ENCODE measurements around the gene ZNF672. TPM values are rescaled to one million over a fixed set of nuclear protein-coding genes. Genes with fewer than 3 reads are reported as not detected.
"Not testable (repeated sequence)": the region's sequence is repeated elsewhere in the genome, so short reads cannot be mapped to it uniquely, and the experiment has no call there.

Gene ZNF672
- total RNA-seq, 2 donors from 2014 or later, result 42.2 to 47.6 TPM

DNA sequence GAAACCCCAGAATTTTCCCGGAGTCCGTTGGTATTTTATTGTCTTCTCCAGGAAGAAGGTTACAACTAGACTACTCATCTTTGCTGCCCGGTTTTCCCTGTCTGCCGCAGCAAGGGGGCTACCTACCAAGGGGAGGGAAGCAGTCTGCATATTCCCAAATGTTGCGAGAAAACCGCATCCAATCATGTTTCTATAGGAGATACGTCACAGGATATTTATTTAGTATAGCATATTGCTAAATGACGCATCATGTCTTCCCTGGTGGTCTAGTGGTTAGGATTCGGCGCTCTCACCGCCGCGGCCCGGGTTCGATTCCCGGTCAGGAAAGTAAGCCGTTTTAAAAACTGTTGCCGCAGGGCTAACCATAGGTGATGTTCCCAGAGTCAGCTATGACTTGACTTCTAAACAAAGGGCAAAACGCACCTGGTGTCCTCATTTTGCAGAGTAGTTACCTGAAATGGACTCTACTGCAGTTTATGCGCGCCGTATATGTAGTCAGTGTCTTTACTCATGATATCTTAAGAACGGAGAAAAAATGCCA lies 36.0 kb downstream of the ZNF672 start:
- peak; percentile 69 to 73 for ATAC-seq (replicated peaks in 1 of 2)
- Mint-ChIP-seq H3K27me3 (ENCODE audit: low read depth) (no peaks in the 10 kb centered on the region), H3K4me1 (ENCODE audit: low read depth) (peaks cover 26% of the 10 kb centered on the region), H3K36me3 (ENCODE audit: insufficient read depth in 2 of 2) (peaks cover 0 to 7% of the 10 kb centered on the region in 2 donors), H3K9me3 (no peaks in the 10 kb centered on the region), H3K4me3 (peak overlapping the region; percentile 91 to 99), H3K27ac (peak overlapping the region; percentile 100)
- DNase-seq, result peak; percentile 73 to 88

DNA sequence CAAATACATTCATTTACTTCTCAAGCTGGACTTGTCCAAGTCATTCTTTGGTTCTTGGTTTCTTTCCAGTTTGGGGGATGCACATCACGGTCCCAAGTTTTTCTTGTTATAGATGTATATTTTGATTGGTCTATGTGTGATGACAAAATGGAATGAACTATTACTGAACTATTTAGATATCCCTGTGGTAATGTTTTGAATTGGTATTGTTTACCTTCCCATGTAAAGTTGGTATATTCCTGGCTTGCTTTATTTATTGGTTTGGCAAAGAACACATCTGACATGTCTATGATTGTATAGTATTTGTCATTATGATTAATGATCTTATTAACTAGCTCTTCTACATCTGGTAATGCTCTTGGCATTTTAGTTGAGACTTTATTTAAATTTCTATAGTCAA lies 43.2 kb downstream of the ZNF672 start:
- Mint-ChIP-seq H3K27ac (no peak overlapping the region), H3K4me3 (no peak overlapping the region), H3K9me3 (no peaks in the 10 kb centered on the region), H3K36me3 (ENCODE audit: insufficient read depth in 2 of 2) (no peaks in the 10 kb centered on the region), H3K4me1 (ENCODE audit: low read depth) (no peaks in the 10 kb centered on the region), H3K27me3 (ENCODE audit: low read depth) (peaks cover 6% of the 10 kb centered on the region)
- DNase-seq, result no peak
- no peak for ATAC-seq (replicated peaks in 1 of 2)

DNA sequence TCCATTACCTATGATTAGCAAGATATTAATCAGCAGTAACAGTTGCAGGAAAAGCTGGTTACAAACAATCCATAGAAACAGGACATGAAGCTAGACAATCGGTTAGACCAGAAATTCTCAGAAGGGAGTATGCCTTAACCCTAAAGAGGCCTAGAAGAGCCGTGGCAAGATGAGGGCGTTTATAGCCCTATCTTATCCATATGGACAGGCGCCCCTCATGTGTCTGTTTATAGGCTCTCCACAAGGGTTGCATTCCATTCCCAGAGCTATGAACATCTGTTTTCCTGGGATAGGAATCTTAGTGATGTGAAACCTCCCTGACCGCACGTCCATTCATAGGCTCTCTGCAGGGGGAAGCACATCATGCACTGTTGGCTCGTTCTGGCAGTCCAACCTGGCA lies 44.4 kb downstream of the ZNF672 start:
- H3K9me3 Mint-ChIP-seq, H3K4me3 Mint-ChIP-seq: not testable (repeated sequence)

DNA sequence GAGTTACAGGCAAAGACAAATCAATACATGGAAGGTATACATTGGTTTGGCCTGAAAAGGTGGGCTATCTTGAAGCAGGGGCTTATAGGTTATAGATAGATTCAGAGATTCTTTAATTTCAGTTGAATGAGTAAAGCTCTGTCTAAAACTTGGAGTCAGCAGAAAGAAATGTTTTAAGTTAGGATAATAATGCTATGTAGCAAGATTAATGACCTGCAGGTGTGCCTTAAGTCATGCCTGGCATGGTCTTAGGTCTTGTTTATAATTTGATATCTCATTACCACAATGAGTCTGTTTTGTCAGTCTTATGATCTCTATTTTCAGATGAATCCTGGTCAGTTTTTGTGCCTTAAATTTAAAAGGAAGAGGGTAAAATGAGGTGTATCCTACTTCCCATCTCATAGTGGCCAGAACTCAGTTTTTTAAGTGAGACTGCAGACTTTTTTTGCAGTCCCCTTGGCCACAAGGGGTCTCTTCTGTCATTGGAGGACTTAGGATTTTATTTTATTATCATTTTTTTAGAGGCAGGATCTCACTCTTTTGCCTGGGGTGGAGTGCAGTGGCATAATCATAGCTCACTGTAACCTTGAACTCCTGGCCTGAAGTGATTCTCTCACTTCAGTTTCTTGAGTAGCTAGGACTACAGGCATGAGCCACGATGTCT lies 46.7 kb downstream of the ZNF672 start:
- Mint-ChIP-seq H3K9me3 (no peaks in the 10 kb centered on the region), H3K4me3 (no peak overlapping the region), H3K36me3 (ENCODE audit: insufficient read depth in 2 of 2) (no peaks in the 10 kb centered on the region), H3K27me3 (ENCODE audit: low read depth) (peaks cover 6% of the 10 kb centered on the region), H3K27ac (no peak overlapping the region), H3K4me1 (ENCODE audit: low read depth) (no peaks in the 10 kb centered on the region)
- no peak for ATAC-seq (replicated peaks in 1 of 2)
- no peak for DNase-seq

More for the DNA sequence above, 44.4 kb downstream of the ZNF672 start:
- H3K27ac Mint-ChIP-seq; H3K4me1 Mint-ChIP-seq (ENCODE audit: low read depth); DNase-seq; H3K36me3 Mint-ChIP-seq (ENCODE audit: insufficient read depth in 2 of 2); H3K27me3 Mint-ChIP-seq (ENCODE audit: low read depth); ATAC-seq (replicated peaks in 1 of 2): not testable (repeated sequence)

DNA sequence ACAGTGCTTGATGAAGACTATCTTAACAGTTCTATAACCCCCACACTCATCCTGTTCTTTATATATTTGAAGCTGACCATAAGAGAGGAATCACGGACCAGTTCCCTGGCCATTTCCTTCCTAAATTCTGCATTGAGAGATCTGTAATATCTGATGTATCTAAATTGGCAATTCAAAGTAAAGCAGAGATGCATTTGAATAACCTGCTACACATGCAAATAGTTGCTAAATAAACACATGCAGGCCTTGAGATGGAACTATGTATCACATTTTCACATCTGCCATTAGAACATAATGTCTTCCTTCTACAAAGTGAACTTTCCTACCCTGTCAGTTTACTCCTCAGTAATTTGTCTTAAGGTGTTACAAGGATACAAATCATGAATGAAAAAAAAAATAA lies 47.6 kb downstream of the ZNF672 start:
- Mint-ChIP-seq H3K36me3 (ENCODE audit: insufficient read depth in 2 of 2) (no peaks in the 10 kb centered on the region), H3K9me3 (no peaks in the 10 kb centered on the region), H3K27me3 (ENCODE audit: low read depth) (peaks cover 12% of the 10 kb centered on the region), H3K4me3 (no peak overlapping the region), H3K4me1 (ENCODE audit: low read depth) (no peaks in the 10 kb centered on the region), H3K27ac (peak overlapping the region; percentile 4)
- no peak for DNase-seq
- no peak for ATAC-seq (replicated peaks in 1 of 2)

DNA sequence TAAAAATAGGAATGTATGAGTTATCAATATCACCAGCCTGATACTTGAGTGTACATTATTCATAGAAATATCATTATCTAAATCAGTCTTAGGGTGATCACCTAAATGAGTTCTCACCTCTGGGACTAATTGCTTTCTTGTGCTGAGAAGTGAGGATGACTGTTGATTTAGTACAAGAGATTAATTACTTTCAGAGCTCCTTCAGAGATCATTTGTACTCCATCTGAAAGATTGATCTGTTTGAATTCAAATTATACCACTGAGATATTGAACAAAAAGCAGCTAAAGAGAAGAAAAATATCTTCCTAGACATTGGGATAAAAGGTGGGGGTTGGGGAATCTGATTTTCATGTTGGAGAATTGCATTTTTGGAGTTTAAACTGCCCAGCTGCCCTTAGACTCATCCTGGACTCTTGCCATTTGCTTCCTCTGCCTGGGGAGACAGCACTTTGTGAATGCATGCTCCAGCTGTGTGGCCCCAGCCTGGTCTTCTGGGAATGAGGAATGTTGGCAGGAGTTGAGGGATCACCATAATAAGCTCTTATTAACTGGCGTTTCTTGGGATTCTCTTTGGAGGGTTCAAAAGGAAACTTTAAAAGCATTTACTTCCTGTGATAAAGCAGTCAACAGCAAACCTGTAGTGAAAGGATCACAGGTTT lies 48.3 kb downstream of the ZNF672 start:
- Mint-ChIP-seq H3K36me3 (ENCODE audit: insufficient read depth in 2 of 2) (no peaks in the 10 kb centered on the region), H3K27me3 (ENCODE audit: low read depth) (peaks cover 18% of the 10 kb centered on the region), H3K27ac (no peak overlapping the region), H3K4me3 (no peak overlapping the region), H3K4me1 (ENCODE audit: low read depth) (no peaks in the 10 kb centered on the region), H3K9me3 (no peaks in the 10 kb centered on the region)
- DNase-seq (no peak), ATAC-seq (replicated peaks in 1 of 2) (no peak)

DNA sequence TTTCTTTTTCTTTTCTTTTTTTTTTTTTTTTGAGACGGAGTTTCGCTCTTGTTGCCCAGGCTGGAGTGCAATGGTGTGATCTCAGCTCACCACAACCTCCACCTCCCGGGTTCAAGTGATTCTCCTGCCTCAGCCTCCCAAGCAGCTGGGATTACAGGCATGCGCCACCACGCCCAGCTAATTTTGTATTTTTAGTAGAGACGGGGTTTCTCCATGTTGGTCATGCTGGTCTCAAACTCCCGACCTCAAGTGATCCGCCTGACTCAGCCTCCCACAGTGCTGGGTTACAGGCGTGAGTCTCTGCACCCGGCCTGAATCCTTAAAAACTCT lies 51.9 kb downstream of the ZNF672 start:
- H3K27me3 Mint-ChIP-seq (ENCODE audit: low read depth), result peaks cover 18% of the 10 kb centered on the region
- H3K36me3 Mint-ChIP-seq (ENCODE audit: insufficient read depth in 2 of 2); H3K4me3 Mint-ChIP-seq; H3K9me3 Mint-ChIP-seq; H3K27ac Mint-ChIP-seq; H3K4me1 Mint-ChIP-seq (ENCODE audit: low read depth); ATAC-seq (replicated peaks in 1 of 2); DNase-seq: not testable (repeated sequence)

DNA sequence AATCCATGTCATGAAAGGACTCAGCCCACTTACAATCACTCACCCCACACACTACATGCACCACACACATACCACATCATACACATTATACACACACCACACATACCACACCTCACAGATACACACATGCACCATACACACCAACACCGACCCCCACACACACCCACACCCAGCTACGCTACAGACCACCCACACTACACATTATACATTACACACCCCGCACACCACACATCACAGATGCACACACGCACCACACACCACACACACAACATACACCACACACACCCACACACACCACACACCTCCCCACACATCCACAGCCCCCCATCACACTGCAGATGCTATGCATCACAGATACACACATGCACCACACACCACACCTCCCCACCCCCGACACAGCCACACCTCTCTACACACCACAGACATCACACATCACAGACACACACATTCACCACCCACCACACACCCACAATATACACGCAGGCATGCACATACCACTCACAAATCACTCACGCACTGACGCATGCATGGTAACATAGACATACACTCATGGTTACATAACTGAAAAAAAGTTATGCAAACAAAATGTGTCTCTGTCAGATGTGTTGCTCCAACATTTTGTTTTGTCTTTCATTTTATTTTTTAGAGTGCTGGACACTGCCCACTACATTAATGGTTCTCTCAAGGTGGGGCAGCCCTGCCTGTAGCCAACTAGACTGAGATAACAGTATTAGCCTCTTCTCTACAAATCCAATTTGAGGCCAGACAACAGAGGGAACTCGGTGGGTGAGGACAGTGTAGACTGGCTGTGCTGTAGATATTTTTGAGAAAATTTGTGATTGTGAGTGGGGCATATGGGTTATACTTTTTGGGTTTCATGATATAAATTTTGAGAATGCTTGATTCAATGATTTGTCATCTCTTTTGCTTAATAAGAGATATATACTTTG lies 52.8 kb downstream of the ZNF672 start:
- peaks cover 20% of the 10 kb centered on the region for H3K27me3 Mint-ChIP-seq (ENCODE audit: low read depth)
- no peak for ATAC-seq (replicated peaks in 1 of 2)

DNA sequence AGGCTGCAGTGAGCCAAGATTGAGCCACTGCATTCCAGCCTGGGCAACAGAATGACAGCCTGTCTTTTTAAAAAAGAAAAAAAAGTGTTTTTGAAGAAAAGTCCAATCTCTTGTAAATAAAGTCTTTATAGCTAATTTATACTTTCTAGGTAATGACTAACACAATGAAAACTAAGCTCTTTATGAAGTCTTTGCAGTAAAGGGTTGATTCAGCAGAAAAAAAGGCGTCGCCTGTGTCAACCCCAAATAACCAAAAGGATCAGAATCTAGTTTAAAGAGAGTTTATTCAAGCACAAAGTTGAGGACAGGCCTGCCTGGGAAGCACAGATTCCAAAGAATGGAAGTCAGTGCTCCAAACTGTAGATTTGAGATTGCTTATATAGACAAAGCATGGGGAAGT lies 53.7 kb downstream of the ZNF672 start:
- ATAC-seq (replicated peaks in 1 of 2), result no peak
- Mint-ChIP-seq H3K27me3 (ENCODE audit: low read depth) (peaks cover 28% of the 10 kb centered on the region), H3K36me3 (ENCODE audit: insufficient read depth in 2 of 2) (no peaks in the 10 kb centered on the region), H3K4me1 (ENCODE audit: low read depth) (no peaks in the 10 kb centered on the region), H3K27ac (no peak overlapping the region), H3K9me3 (no peaks in the 10 kb centered on the region), H3K4me3 (no peak overlapping the region)
- no peak for DNase-seq

More for the DNA sequence above, 52.8 kb downstream of the ZNF672 start:
- Mint-ChIP-seq H3K4me3 (no peak overlapping the region), H3K27ac (no peak overlapping the region), H3K36me3 (ENCODE audit: insufficient read depth in 2 of 2) (no peaks in the 10 kb centered on the region), H3K9me3 (no peaks in the 10 kb centered on the region), H3K4me1 (ENCODE audit: low read depth) (no peaks in the 10 kb centered on the region)
- DNase-seq, result no peak

DNA sequence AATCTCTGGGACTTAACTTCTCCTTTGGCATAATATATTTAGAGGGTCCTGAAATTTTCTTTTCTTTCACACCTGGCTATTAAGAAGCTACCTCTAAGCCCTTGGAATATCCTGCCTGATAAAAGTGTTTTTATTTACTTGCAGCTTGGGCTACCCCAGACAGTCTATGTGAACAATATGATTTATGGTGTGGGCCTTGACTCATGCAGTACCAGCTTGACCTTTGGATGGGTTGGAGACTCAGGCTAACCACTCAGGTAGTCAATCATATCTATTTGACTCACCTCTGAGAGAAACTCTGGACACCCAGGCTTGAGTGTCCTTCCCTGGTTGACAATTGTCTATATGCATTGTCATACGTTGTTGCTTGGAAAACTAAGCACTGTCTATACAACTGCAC lies 54.6 kb downstream of the ZNF672 start:
- ATAC-seq (replicated peaks in 1 of 2) (no peak), DNase-seq (no peak)
- Mint-ChIP-seq H3K4me1 (ENCODE audit: low read depth) (no peaks in the 10 kb centered on the region), H3K36me3 (ENCODE audit: insufficient read depth in 2 of 2) (no peaks in the 10 kb centered on the region), H3K27ac (no peak overlapping the region), H3K27me3 (ENCODE audit: low read depth) (peaks cover 28% of the 10 kb centered on the region), H3K4me3 (no peak overlapping the region), H3K9me3 (no peaks in the 10 kb centered on the region)

DNA sequence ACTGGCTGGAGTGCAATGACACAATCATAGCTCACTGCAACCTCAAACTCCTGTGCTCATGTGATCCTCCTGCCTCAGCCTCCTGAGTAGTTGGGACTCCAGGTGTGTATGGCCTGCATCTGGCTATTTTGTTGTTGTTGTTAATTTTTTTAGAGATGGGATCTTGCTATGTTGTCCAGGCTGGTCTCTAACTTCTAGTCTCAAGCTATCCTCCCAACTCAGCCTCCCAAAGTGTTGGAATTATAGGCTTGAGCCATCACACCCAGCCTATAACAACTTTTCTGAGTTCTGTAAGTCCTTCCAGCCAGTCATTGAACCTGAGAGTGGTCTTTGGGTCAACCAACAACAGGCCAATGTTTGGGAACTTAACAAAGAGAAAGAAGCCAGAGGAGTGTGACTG lies 56.8 kb downstream of the ZNF672 start:
- H3K4me1 Mint-ChIP-seq (ENCODE audit: low read depth), result no peaks in the 10 kb centered on the region
- peaks cover 35% of the 10 kb centered on the region for H3K27me3 Mint-ChIP-seq (ENCODE audit: low read depth)
- no peaks in the 10 kb centered on the region for H3K9me3 Mint-ChIP-seq
- no peaks in the 10 kb centered on the region for H3K36me3 Mint-ChIP-seq (ENCODE audit: insufficient read depth in 2 of 2)
- no peak overlapping the region for H3K27ac Mint-ChIP-seq
- DNase-seq, result no peak
- no peak overlapping the region for H3K4me3 Mint-ChIP-seq
- ATAC-seq (replicated peaks in 1 of 2), result no peak

DNA sequence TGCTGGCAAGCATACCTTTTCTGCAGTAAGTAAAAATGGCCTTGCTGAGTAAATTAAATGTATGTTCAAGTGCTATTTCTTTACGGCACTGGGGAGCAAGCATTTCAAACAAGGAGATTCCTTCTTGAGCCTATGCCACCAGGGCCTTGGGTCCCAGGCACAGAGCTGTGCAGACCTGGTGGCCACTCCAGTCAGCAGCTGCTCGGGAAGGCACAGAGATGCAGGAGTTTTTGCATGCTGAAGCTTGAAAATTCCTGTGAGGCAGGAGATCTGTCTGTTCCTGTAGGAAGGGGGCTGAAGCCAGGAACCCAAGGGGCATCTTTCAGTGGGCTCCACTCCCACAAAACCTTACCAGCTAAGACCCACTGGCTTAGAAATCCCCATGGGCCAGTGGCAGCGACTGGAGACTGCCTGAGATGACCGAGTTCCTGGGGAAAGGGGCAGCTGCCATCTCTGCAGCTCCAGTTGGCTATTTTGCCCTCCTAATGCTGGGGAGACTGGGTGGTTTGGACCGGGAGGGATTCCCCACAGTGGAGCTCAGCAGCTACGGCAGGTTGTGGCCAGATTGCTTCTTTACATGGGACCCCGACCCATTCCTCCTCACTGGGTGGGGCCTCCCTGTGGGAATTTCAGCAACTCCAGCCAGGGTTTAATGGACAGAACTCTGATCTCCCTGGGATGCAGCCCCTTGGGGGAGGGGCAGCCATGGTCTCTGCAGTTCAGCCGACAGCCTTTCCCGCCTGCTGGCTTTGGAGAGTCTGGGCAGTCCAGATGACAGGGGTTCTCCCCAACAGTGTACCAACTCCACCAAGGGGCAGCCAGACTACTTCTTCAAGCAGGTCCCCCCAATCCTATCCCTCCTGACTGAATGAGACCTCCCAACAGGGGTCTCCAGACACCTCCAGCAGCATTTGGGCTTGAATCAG lies 59.7 kb downstream of the ZNF672 start:
- H3K27ac Mint-ChIP-seq, result no peak overlapping the region
- H3K9me3 Mint-ChIP-seq, result no peaks in the 10 kb centered on the region
- ATAC-seq (replicated peaks in 1 of 2) (no peak), DNase-seq (no peak)
- H3K36me3 Mint-ChIP-seq (ENCODE audit: insufficient read depth in 2 of 2), result no peaks in the 10 kb centered on the region
- H3K27me3 Mint-ChIP-seq (ENCODE audit: low read depth), result peaks cover 33% of the 10 kb centered on the region
- H3K4me3 Mint-ChIP-seq, result no peak overlapping the region
- no peaks in the 10 kb centered on the region for H3K4me1 Mint-ChIP-seq (ENCODE audit: low read depth)

Data from activated T-cell treated with anti-CD3 and anti-CD28 coated beads, Interleukin-2, amount 50 U/mL, for 72 hours (primary cell).